AG09309 (cell line): ENCODE data around the gene CALHM5.
A peak's percentile ranks its signal among the peaks of the same experiment; 100 is the strongest.

Experiments used
- DNase-seq: peaks from one replicate; pipeline ENCODE4 v3.0.0-alpha.2; 2010; ENCODE audit warnings: low read depth
- H3K4me3 ChIP-seq: 2 replicates; pipeline ENCODE4 v1.5.1; 2011; ENCODE audit warnings: mild to moderate bottlenecking, low read depth, low read length, moderate library complexity; ENCODE audit not compliant: control insufficient read depth
- TF ChIP-seq, protein P1 (sequence below): IDR thresholded peaks from 2 replicates; pipeline ENCODE4 v1.5.1; 2011; ENCODE audit warnings: mild to moderate bottlenecking, low read depth, low read length, inconsistent platforms; ENCODE audit not compliant: insufficient read depth, control insufficient read depth; ENCODE audit errors: missing control alignments

Gene CALHM5

DNA sequence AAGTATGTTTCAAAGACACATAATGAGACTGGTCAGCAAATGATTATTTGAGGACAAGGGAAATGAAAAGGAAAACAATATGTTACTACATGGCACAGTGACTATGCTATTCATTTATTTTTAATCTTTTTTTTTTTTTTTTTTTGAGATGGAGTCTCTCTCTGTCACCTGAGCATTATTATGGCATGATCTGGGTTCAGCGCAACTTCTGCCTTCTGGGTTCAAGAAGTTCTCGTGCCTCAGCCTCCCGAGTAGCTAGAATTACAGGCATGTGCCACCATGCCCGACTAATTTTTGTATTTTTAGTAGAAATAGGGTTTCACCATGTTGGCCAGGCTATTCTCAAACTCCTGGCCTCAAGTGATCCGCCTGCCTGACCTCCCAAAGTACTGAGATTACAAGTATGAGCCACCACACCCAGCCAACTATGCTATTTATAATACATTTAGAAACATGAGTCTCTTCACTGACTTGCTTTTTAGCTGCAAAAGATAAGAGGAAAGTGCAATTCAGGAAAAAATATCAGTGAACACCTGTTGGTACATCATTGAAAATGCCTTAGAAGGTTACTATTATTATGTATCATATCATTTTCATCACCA is 45.5 kb downstream of the CALHM5 start:
- TF ChIP-seq, protein P1, sequence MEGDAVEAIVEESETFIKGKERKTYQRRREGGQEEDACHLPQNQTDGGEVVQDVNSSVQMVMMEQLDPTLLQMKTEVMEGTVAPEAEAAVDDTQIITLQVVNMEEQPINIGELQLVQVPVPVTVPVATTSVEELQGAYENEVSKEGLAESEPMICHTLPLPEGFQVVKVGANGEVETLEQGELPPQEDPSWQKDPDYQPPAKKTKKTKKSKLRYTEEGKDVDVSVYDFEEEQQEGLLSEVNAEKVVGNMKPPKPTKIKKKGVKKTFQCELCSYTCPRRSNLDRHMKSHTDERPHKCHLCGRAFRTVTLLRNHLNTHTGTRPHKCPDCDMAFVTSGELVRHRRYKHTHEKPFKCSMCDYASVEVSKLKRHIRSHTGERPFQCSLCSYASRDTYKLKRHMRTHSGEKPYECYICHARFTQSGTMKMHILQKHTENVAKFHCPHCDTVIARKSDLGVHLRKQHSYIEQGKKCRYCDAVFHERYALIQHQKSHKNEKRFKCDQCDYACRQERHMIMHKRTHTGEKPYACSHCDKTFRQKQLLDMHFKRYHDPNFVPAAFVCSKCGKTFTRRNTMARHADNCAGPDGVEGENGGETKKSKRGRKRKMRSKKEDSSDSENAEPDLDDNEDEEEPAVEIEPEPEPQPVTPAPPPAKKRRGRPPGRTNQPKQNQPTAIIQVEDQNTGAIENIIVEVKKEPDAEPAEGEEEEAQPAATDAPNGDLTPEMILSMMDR: no peak
- H3K4me3 ChIP-seq: no peak overlapping the region

DNA sequence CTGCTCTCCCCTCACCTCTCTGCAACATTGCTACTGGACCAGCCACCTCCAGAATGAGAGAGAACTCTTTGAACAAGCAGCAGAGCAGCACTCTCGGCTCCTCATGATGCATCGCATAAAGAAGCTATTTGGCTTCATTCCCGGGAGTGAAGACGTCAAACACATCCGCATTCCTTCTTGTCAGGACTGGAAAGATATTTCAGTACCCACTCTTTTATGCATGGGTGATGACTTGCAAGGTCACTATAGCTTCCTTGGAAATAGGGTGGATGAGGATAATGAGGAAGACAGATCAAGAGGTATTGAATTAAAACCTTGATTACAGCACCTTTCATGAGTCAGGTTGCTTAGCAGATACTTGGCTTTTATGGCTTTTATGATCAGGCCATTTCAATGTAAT is 46.5 kb downstream of the CALHM5 start:
- DNase-seq: peak; percentile 92
- TF ChIP-seq, protein P1: no peak
- no peak overlapping the region for H3K4me3 ChIP-seq

More for the DNA sequence above, 45.5 kb downstream of the CALHM5 start:
- no peak for DNase-seq

DNA sequence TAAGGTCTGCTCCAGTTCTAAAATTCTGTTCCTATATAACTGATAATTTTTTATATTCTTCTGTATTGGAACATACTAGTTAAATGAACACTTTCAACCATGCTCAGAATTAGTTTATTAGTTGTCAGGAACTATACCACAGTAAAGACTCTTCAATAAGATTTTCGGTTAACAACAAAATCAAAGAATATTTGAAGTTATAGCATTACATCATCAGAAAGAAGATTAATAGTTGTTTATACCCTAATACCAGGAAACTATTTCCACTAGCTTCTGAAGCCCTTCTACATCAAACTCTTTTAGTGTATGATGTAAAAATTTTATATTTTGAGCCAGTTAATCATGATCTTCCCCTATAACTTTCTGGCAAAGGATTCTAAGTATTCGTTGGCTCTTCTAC is 48.7 kb downstream of the CALHM5 start:
- DNase-seq: no peak
- TF ChIP-seq, protein P1: no peak
- no peak overlapping the region for H3K4me3 ChIP-seq

DNA sequence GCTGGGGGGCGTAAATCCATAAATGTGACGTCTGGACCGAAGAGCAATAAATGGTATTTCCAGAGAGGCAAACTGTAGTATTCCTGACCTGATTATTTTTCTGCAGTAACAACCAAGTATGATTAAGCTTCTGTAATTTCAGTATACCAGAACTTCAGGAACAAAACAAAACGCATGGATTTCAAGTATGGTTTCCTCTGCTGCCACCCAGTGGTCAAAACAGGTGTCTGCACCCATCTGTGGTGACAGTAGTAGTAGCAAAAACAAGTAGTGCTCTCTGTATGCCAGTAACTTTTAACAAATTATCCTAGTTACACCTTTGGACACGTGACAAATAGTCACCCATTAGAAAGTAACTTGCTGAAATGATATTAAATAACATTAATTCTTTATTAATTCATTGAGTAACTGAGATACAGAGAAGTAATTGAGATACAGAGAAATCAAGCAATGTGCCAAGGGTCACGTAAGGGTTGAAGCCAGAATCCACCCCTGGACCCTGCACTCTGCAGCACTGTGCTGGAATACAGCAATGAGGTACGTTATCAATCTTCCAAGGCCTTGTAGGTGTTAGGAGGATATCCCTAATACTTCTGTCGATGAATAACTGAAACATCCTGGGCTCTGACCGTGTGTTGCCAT is 50.1 kb downstream of the CALHM5 start:
- no peak overlapping the region for H3K4me3 ChIP-seq
- DNase-seq: no peak
- TF ChIP-seq, protein P1: peak; percentile 85

DNA sequence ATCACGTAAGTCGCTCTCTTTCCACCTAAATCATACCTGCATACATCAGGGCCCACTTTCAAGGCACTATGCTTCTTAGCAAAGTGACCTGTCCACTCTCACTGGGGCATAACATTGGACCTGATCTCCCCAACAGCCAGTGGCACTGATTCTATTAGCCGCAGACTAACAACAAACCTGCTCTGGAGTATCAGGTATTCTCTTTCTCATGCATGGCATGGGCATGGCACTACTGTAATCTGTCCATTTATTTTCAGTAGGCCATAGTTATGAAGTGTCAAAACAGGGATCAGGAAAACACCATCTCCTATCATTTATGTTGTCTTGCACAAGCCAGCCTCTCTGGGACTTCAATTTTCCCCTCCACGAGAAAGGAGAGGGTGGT is 50.6 kb downstream of the CALHM5 start:
- DNase-seq: no peak

DNA sequence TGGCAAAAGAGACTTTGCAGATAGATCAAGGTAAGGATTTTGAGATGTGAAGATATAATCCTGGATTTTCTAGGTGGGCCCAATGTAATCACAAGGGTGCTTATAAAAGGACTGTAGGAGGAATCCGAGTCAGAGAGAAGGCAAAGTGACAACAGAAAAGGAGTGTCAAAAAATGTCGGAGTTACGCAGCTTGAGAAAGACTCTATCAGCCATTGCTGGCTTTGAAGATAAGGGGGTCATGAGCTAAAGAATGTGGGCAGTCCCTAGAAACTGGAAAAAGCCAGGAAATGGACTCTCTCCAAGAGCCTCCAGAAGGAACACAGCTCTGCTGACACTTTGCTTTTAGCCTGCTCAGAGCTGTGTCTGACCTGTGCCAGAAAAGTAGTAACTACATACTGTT is 51.2 kb downstream of the CALHM5 start:
- TF ChIP-seq, protein P1: no peak
- H3K4me3 ChIP-seq: no peak overlapping the region
- DNase-seq: no peak

More for the DNA sequence above, 50.6 kb downstream of the CALHM5 start:
- TF ChIP-seq, protein P1: no peak
- H3K4me3 ChIP-seq: no peak overlapping the region

DNA sequence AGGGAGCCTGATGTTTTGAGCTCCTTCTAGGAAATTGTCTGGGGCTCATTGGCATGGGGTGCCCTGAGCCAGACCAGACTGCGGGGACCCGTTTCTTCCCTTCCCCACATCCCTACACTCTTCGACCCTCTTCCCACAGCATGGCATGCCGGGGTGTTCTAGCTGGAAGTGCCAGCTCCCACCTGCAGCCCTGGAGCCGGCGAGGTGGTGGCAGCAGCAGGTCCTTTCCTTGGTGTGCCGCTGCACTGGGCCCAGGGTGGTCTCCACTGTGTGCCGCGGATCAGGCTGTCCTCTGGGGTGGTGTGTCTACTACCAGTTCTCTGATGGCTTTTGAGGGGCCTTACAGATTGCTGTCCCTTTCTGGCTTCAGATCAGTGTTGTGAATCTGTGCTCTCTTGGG is 52.4 kb downstream of the CALHM5 start:
- no peak for DNase-seq
- TF ChIP-seq, protein P1: no peak
- H3K4me3 ChIP-seq: no peak overlapping the region
